Ectodermal cell (in vitro differentiated cells): ENCODE measurements around the gene C9.
"Not testable (repeated sequence)": the region's sequence is repeated elsewhere in the genome, so short reads cannot be mapped to it uniquely, and the experiment has no call there.

Experiments
- H3K27ac ChIP-seq: 2 replicates; pipeline ENCODE4 v1.7.0; 2013; ENCODE audit warnings: mild to moderate bottlenecking, low read depth, low read length; ENCODE audit not compliant: insufficient read depth, poor library complexity, severe bottlenecking
- H3K27me3 ChIP-seq: 2 replicates; pipeline ENCODE4 v1.7.0; 2013; ENCODE audit warnings: mild to moderate bottlenecking, low read length; ENCODE audit not compliant: insufficient read depth, control insufficient read depth, poor library complexity, severe bottlenecking
- H3K36me3 ChIP-seq: one replicate; pipeline ENCODE4 v1.7.0; 2013; ENCODE audit warnings: low read length; ENCODE audit not compliant: control insufficient read depth, insufficient read depth
- H3K4me1 ChIP-seq: one replicate; pipeline ENCODE4 v1.7.0; 2013; ENCODE audit warnings: low read length; ENCODE audit not compliant: control insufficient read depth, insufficient read depth
- H3K4me3 ChIP-seq: 2 replicates; pipeline ENCODE4 v1.7.0; 2013; ENCODE audit warnings: low read depth, low read length, control low read depth; ENCODE audit not compliant: insufficient read depth
- H3K9me3 ChIP-seq: 2 replicates; pipeline ENCODE4 v1.7.0; 2013; ENCODE audit warnings: mild to moderate bottlenecking, low read length, moderate library complexity; ENCODE audit not compliant: control insufficient read depth
- WGBS, 2 experiments: methylation state at CpG; one replicate each; pipeline ENCODE4 v1.1.7; 2013; ENCODE audit warnings: missing lambda C conversion rate in 2 of 2; 5-methylcytosine and 5-hydroxymethylcytosine counted together

Gene C9

DNA sequence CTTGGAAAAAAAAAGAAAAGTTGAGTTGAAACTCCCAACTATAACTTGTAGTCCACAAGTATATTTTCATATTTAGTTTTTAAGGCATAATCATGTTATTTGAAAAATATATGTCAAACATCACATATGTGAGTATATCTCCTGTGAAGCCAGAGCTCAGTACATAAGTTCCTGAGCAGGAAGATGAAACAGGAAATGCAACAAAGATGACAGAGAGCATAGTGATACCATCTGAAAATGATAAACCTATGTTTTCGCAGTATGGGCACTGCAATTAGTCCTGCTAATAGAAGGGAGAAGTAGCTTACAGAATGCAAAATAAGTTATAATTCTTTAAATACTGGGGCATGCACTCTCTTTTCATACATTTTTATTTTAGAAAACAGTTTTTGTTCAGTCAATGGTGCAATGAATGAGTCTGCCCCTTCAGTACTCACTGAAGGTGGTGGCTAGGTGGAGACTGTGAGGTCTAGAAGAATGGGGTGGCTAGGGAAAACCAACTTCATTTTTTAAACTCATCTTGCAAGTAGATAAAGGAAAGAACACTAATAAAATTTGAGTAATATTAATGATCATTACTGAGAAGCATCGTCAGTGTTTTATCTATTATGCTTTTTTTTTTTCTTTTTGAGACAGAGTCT lies 90.9 kb downstream of the C9 start:
- Histone ChIP-seq H3K27ac (no peak overlapping the region), H3K27me3 (no peaks in the 10 kb centered on the region), H3K4me1 (no peaks in the 10 kb centered on the region), H3K4me3 (no peak overlapping the region), H3K9me3 (no peaks in the 10 kb centered on the region), H3K36me3 (no peaks in the 10 kb centered on the region)
- 98 to 100% methylated on average over 2 of the region's 2 CpGs for WGBS, 2 experiments

DNA sequence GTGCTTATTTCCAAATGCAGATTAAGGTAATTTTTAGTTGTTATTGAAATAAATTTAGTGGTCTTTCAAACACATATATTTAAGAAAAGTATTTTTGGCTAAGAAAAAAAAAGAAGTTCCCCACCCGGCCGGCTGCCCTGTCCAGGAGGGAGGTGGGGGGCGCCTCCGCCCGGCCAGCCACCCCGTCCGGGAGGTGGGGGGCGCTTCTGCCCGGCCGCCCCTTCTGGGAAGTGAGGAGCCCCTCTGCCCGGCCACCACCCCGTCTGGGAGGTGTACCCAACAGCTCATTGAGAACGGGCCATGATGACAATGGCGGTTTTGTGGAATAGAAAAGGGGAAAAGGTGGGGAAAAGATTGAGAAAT lies 91.4 kb downstream of the C9 start:
- not testable (repeated sequence) for H3K27me3 ChIP-seq, H3K9me3 ChIP-seq, H3K27ac ChIP-seq, H3K4me1 ChIP-seq, H3K4me3 ChIP-seq, H3K36me3 ChIP-seq
- 90 to 94% methylated on average over 9 to 14 of the region's 14 CpGs for WGBS, 2 experiments

DNA sequence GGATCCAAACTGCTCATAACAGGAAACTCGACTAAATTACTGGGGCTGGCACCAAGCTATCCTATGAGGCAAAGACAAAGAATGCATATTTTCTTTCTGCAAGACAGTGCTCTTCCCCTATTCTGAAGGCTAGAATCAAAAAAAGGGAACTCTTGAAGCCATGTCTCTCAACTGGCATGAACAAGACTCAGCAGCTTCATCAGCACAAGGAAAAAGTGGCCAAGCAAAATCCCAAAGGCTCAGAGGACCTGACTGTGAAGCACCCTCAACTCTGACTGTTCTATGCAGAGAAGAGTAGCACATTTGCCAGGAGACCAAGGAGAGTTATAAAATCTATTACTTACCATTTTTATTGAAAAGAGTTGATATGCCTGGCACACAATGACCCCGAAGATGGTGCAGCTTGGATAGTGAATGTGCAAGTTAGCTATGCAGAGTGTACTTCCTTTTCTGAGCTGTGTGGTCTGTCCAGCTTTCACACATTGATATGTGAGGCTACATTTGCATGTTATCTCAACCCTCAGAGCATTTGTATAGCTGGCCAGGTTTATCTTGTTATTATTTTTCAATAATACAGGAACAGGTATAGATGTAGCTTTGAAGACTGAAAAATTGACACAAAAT lies 94.0 kb downstream of the C9 start:
- Histone ChIP-seq H3K27me3 (no peaks in the 10 kb centered on the region), H3K4me1 (no peaks in the 10 kb centered on the region), H3K36me3 (no peaks in the 10 kb centered on the region), H3K4me3 (no peak overlapping the region), H3K27ac (no peak overlapping the region), H3K9me3 (no peaks in the 10 kb centered on the region)
- 90 to 96% methylated on average over 2 of the region's 2 CpGs for WGBS, 2 experiments

DNA sequence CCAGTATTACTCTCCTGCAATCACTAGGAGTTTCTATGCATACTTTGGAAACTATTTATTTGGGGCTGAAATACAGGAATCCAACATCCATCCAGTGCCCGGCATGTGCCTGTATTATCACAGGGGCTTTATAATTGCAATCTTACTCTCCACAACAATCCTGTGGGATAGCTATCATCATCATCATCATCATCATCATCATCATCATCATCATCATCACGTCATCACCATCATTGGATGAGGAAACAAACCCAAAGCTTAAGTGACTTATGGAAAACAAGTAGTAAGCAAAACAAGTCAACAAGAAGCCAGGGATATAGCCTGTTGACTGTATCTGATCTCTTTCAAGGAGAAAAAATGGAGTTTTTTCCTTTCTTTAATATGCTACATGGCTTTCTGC lies 97.1 kb downstream of the C9 start:
- Histone ChIP-seq H3K36me3 (no peaks in the 10 kb centered on the region), H3K9me3 (no peaks in the 10 kb centered on the region), H3K27ac (no peak overlapping the region), H3K4me3 (no peak overlapping the region), H3K4me1 (no peaks in the 10 kb centered on the region), H3K27me3 (no peaks in the 10 kb centered on the region)
- 87 to 95% methylated on average over 2 of the region's 2 CpGs for WGBS, 2 experiments

GRCh38 chr5:39266442-39266841 lies 97.9 kb downstream of the C9 start:
- H3K9me3 ChIP-seq = no peaks in the 10 kb centered on the region
- no peaks in the 10 kb centered on the region for H3K4me1 ChIP-seq
- no peak overlapping the region for H3K4me3 ChIP-seq
- WGBS, 2 experiments = 0% methylated on average over 1 of the region's 2 CpGs
- no peaks in the 10 kb centered on the region for H3K36me3 ChIP-seq
- H3K27me3 ChIP-seq = no peaks in the 10 kb centered on the region
- H3K27ac ChIP-seq = no peak overlapping the region

DNA sequence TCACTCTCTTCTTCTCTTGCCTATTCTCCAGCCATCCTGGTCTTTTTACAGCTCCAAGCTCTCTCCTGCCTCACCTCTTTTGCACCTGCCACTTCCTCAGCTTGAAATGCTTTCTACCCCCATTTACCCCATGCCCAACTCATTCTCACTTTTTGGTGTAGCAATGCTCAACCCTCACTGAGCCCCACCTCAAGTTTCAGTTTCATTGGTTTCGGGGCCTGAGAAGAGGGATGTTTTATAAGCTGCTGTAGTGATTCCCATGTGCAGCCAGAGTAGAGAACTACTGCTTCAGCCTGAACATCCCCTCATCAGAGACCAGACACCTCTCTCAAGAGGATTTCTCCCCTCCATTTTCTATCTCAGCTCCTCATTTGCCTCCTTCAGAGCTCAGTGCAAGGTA lies 99.8 kb downstream of the C9 start:
- H3K9me3 ChIP-seq = no peaks in the 10 kb centered on the region
- no peaks in the 10 kb centered on the region for H3K4me1 ChIP-seq
- H3K4me3 ChIP-seq = no peak overlapping the region
- no peaks in the 10 kb centered on the region for H3K36me3 ChIP-seq
- 100% methylated on average over 1 of the region's 1 CpG for WGBS, 2 experiments
- H3K27me3 ChIP-seq = no peaks in the 10 kb centered on the region
- H3K27ac ChIP-seq = no peak overlapping the region

- no peaks in the 10 kb centered on the region for H3K9me3 ChIP-seq
- H3K27ac ChIP-seq = no peak overlapping the region
- no peaks in the 10 kb centered on the region for H3K27me3 ChIP-seq
- H3K36me3 ChIP-seq = no peaks in the 10 kb centered on the region
- H3K4me1 ChIP-seq = no peaks in the 10 kb centered on the region
- H3K4me3 ChIP-seq = no peak overlapping the region
- WGBS, 2 experiments = 91 to 93% methylated on average over 2 of the region's 2 CpGs
Observed at GRCh38 chr5:39262981-39263380, 101.3 kb downstream of the C9 start.

- Histone ChIP-seq H3K27me3 (no peaks in the 10 kb centered on the region), H3K36me3 (no peaks in the 10 kb centered on the region), H3K4me3 (no peak overlapping the region), H3K27ac (no peak overlapping the region), H3K4me1 (no peaks in the 10 kb centered on the region), H3K9me3 (no peaks in the 10 kb centered on the region)
Observed at GRCh38 chr5:39260095-39260494, 104.2 kb downstream of the C9 start.

- H3K4me1 ChIP-seq = no peaks in the 10 kb centered on the region
- H3K4me3 ChIP-seq = no peak overlapping the region
- no peaks in the 10 kb centered on the region for H3K36me3 ChIP-seq
- 95 to 98% methylated on average over 3 of the region's 3 CpGs for WGBS, 2 experiments
- H3K27me3 ChIP-seq = no peaks in the 10 kb centered on the region
- no peak overlapping the region for H3K27ac ChIP-seq
- no peaks in the 10 kb centered on the region for H3K9me3 ChIP-seq
Observed at GRCh38 chr5:39257554-39257953, 106.7 kb downstream of the C9 start.

DNA sequence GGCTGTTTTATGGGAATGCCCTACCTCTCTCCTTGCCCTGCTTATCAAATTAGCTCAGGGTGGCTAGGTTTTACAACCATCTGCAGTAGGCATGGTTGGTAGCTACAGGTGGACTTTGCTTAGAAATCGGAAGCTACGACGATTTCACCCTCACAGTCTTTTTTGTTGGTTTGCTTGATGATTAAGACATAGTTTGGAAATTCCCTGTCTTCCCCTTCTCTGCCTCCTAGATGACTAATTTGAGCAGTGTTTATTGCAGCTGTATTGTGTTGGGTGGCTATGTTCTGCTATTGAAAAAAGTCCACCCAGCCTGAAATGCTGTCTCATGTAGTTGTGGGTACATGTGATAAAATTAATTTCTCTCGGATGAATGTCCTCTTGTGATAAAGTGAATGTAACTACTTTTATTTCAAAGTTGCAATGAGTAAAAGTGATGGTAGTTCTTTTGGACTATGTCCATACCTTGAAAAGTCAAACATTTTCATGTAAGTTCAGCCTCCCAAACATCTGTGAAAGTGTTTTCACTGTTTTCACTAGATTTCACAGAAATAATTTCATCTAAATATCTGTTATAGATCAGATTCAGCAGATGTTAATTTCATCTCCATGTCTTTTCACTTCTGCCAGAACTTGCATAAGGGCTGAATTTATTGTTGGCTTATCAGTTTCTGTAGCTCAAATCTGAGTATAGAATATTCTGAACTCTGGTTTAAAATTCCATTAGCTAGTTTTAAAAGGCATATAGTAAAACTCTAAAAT lies 107.6 kb downstream of the C9 start:
- H3K27me3 ChIP-seq = no peaks in the 10 kb centered on the region
- no peaks in the 10 kb centered on the region for H3K4me1 ChIP-seq
- H3K36me3 ChIP-seq = no peaks in the 10 kb centered on the region
- H3K9me3 ChIP-seq = no peaks in the 10 kb centered on the region
- 90 to 98% methylated on average over 4 of the region's 4 CpGs for WGBS, 2 experiments
- H3K4me3 ChIP-seq = no peak overlapping the region
- H3K27ac ChIP-seq = no peak overlapping the region
